HG03432 (cell line): ENCODE data around the gene PTPRN2.

Experiments used
- ATAC-seq: cut with Tn5 transposase; IDR thresholded peaks from one replicate; pipeline ENCODE4 v1.9.1; 2021; ENCODE audit warnings: mild to moderate bottlenecking, moderate library complexity; ENCODE audit not compliant: unreplicated experiment

The PTPRN2 gene

DNA sequence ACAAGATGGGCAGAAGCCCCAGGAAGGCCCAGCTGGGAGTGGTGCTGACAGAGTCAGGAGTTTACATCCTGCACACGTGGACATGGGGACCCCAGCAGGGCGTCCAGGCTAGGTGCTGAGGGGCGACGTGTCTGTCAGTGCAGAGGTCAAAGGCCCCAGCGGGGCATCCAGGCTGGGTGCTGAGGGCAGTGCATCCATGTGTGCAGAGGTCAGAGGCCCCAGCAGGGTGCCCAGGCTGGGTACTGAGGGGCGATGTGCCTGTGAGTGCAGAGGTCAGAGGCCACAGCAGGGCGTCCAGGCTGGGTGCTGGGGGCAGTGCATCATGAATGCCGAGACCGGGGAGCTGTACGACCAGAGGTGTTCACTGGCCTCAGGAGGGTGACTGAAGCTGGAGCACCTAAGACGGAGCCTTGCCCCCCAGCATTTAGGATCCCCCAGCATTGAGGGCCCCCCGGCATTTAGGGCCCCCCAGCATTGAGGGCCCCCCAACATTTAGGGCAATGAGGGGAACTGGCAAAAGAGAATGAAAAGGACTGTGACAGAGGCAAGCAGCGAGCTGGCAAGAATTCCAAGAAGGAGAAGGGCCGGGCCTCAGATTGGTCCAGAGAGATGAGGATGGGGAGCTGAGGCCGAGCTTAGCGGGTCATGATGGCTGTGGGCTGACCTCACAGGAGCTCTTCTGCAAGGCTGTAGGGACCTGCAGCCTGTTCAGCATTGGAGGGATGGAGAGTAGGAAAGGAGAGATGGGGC is 474.9 kb downstream of the PTPRN2 start:
- ATAC-seq: no peak

DNA sequence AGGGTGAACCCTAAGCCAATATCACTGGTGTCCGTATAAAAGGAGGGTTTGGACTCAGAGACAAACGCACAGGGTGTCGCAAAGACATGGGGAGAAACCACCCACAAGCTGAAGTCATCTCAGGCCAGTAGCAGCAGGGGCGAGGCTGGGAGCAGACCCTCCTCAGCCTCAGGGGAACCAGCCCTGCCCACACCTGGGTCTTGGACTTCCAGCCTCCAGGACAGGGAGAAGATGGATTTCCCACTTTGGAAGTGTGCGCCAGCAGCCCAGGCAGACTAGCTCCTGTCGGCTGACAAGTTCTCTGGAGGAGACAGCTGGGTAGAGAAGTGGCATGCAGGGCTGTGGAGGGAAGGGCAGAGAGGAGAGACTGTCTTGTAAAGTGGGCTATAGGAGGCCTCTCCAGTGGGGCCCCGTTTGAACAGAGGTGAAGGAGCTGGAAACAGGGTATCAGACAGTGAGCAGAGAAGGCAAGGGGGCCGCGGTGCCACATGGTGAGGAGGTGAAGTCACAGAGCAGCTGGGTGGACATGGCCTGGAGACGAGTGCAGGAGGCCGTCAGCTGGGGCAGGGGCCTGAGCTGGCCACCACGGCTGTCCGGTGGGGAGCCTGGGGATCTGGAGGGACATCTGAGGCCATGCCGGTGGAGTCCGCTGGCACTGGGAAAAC is 475.6 kb downstream of the PTPRN2 start:
- ATAC-seq: no peak

DNA sequence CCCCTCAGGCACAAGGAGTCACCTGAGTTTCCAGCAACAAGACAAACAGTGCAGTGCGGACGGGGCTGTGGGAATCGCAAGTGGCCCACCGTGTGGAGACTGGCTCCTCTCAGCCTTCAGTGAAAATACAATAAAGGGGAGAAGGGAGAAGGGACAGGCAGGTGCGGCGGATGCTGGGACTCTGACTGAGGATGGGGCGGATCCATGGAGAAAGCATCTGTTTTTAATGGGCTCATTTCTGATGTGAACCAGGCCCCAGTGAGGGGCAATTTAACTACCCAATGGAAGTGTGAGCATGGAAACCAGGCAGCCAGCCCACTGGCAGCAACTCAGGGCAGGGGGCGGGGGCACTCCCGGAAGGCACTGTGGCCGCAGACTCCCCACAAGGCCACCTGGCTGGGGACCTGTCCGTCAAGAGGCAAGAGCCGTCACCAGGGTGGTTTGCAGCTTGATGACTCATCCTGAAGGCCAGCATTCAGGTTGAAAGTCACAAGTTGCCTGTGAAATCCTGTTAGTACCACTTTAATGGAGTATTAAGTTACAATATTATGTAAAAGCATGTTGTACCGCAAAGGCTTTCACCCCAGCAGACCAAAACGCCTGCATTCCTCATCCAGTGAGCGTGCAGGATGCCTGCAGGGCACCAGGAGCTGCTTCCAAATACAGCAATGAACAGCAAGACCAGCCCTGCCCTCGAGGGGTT is 476.4 kb downstream of the PTPRN2 start:
- no peak for ATAC-seq

DNA sequence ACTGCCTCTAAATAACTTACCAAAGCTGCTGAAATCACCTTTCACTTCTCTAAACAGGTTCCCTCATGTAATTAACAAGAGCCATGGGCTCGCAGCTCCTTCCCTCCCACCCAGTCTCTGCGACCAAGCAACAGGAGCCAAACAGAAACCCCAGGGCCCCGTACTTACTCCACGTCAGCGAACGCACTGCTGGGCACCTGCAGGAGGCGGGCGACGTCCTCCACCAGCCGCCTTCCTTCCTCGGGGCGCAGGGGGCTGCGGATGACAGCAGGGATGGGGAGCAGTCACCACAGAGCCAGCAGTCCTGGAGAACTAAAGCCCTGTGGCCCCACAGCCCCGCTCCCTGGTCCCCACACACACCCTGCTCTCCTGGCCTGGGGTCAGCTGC is 477.0 kb downstream of the PTPRN2 start:
- no peak for ATAC-seq

DNA sequence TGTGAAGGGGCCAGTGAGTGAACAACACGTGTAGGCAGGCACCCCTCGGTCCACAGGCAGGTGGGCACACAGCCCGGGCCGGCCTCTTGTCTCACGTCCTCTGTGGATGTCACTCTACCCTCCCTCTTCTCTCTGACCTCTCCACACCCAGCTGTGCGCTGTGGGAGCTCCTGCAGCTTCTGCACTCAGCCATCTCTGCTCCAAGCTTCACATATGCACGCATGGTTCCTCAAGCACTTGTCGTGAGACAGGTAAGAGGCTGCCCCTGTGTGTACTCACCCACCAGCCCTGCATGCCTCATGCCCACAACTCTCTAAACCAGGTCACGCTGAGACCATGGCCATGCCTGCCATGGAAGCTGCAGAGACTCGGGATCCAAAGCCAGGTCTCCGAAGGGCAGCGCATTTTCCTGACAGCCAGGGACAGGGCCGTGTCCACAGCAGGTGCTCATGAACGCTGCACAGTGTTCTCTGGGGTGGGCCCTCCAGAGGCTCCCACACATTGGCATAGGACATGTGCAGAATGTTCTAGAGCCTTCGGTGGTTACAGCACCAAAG is 477.5 kb downstream of the PTPRN2 start:
- no peak for ATAC-seq

DNA sequence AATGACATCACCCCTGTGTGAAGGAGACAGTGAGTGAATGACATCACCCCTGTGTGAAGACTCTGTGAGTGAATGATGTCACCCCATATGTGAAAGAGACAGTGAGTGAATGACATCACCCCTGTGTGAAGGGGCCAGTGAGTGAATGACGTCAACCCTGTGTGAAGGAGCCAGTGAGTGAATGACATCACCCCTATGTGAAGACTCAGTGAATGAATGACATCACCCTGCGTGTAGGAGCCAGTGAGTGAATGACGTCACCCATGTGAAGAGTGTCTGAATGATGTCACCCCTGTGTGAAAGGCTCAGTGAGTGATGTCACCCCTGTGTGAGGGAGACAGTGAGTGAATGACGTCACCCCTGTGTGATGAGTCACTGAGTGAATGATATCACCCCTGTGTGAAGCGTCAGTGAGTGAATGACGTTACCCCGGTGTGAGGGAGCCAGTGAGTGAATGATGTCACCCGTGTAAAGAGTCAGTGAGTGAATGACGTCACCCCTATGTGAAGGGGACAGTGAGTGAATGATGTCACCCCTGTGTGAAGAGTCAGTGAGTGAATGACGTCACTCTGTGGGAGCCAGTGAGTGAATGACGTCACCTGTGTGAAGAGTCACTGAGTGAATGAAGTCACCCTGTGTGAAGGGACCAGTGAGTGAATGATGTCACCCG is 478.1 kb downstream of the PTPRN2 start:
- no peak for ATAC-seq

DNA sequence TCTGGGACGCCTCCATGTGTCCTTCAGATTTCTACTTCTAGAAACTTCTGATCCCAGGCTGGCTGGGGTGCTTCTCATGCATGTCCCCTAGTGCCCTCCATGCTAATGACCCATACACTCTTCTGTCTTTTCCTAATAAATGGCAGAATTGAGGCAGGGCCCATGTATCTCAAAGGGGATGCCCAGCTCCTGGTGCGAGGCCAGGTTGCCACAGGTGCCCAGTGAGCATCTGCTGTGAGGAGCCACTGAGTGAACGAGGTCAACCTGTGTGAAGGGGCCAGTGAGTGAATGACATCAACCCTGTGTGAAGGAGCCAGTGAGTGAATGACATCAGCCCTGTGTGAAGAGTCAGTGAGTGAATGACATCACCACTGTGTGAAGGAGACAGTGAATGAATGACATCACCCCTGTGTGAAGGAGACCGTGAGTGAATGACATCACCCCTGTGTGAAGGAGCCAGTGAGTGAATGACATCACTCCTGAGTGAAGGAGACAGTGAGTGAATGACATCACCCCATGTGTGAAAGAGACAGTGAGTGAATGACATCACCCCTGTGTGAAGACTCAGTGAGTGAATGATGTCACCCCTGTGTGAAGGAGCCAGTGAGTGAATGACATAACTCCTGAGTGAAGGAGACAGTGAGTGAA is 478.9 kb downstream of the PTPRN2 start:
- no peak for ATAC-seq

DNA sequence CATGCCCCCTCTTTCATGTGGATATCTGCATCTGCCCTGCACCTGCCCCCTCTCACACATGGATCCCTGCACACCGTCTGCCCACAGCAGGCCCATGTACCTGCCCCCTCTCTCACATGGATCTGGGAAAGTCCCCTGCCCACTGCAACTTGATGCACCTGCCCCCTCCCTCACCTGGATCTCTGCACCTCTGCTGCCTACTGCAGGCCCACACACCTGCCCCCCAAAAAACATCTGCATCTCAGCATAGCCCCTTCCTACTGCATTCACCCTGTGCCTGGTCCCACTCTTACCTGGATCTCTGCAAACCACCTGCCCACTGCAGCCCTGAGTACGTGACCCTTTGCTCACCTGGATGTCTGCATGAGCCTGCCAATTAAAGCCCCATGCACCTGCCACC is 479.8 kb downstream of the PTPRN2 start:
- ATAC-seq: no peak

DNA sequence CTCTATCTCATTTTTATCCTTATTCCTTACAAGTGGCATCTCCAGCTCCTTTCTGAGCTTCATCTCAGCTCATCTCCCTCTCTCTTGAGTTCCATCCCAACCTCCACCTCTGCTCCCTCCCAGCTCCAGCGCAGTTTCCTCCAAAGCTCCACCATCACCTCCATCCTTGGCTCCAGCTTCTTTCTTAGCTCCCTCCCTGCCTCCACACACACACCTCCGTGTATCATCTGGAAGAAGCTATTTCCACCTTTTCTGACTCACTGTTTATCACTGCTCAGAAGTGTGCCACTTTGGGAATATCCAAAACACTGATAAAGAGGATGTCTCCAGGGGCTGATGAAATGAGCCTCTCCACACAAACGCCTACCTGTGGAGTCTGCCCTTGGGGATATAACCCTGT is 481.4 kb downstream of the PTPRN2 start:
- no peak for ATAC-seq

DNA sequence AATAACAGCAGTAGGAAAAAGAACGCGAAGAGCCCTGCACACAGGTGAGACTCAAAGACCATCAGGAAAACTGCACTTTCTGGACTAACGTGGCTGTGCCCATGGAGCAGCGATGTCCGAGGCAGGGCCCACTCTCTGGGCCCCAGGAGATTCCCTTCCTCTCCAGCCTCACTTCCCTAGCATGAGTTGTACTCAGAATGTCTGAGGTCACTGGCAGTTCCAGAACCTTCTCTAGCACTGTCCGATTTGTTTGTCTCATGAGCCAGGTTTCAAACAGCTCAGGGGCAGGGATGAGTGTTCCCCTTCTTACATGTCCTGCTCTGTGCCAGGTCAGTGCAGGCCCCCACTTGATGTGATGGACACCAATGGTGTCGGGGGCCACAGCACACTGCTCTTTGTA is 484.2 kb downstream of the PTPRN2 start:
- ATAC-seq: no peak

DNA sequence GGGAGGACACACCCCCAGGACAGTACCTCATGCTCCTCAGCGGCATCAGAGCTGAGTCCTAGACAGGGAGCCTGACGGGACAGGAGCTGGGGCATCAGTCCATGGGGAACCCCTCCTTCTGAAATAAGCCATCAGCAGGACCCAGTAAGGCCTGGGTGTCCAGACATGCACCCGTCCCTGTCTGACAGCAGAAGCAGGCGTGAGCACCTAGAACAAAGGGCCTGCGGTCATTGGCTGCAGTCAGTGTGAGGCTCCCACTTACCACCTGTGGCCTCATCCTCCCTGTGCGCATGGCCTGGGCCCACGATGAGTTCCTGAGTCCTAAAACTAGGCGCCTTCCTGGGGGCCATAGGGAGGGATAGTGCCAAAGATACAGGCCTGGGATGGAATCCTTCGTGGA is 484.7 kb downstream of the PTPRN2 start:
- no peak for ATAC-seq

DNA sequence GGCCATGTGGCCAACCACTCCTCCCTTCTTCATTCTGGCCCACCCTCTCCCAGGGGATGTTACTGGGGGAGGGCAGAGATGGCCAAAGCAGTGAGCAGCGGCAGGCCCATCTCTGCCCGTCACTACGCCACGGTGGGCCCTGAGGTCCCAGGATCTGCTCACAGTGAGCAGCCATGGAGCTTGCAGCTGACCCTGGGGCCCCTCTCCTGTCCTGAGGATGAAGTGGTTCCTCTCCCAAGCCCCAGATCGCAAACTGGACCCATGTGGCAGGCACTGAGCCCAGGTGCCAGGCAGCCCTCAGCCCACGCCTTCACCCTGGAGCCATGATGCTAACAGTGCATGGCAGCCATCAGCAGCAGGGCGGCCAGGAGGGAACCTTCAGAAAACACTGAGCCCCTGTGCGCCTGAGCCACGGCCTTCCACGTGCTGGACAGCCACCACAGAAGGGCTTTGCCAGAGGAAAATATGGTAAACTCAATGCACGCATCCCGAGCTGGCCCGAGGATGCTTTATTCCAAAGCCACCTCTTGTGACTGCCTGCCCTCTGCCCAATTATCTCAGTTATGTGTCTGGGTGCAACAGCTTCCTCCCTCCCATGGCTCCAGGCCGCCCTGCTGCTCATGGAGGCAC is 485.7 kb downstream of the PTPRN2 start:
- ATAC-seq: no peak

DNA sequence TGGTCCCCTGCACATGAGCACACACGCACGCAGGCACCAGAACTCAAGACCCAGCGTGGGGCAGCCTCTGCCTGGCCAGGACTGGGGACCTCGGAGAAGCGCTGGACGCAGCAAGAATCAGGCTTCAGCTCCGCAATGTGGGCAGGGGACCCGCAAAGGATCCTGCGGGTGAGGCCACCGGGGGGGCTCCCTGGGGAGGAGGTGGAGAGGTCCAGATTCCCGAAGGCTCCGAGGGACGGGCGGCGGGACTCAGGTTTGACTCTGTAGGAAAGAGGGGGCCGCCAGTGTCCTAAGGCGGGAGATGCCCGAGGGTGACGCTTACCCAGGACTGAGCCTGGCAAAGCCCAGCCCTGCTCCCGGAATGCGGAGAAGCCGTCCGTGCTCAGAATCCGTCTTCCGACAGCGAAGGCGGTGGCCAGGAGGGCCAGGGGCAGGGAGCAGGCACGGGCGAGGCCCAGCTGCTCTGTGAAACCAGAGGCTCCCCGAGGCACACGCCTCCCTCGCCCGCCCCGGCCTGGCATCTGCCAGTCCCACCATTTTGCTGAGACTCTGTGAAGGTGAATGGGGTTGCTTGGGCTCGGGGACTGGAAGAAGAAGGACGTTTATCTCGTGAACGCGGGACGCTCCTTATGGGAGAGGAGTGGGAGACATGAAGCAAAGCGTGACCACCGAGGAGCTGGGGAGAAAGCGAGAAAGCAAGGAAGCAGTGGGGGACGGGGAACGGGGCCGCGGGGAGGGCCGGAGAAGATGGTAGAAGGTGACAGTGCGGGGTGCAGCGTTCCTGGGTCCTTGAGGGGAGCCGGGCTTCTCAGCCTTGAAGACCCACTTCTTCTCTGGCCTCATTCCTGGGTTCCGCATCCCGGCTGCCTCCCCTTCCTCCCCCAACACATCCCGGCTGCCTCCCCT is 489.2 kb downstream of the PTPRN2 start:
- no peak for ATAC-seq

DNA sequence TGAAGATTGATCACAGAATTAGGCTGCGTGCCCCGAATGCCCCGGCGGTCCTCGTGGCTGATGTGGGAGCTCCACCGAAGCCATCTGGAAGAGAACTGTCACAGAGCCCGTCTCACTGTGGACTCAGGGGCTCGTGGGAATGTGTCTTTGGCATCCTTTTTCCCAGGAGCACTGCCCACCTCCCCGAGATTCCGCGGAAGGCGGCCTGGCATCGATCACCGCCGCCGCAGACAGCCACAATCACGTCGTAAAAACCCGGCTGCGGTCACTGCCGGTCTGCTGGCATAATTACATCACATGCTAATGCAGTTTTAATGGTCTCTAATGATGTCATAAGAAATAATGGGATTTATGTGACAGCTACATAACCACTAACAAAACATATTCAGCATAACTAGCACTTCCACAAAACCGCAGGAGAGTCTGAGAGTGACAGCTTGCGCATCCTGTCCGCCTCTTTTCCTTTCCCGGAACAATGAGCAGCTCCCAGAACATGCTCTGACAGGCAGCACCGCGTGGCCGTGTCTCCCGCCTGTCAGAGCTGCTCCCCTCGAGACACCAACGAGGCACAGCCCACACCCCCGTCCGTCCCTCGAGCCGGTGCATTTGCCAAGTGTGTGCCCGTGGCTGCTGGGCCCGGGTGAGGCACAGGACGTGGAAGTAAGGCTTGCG is 490.0 kb downstream of the PTPRN2 start:
- ATAC-seq: no peak

DNA sequence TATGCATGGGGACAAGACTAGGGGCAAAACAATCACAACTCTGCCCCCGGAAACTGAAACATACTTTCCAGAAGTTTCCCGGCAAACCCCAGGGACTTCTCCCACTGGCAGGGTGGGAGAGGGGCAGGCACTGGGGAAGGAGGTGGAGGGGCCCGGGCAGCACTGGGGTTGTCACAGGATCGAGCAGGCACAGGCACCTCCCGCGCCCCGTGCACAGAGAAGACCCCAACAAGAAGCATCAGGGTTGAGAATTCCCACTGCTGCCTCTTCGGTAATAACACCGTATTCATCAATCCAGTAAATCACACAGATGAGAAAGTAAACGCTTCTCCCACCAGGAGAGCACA is 490.5 kb downstream of the PTPRN2 start:
- ATAC-seq: no peak

DNA sequence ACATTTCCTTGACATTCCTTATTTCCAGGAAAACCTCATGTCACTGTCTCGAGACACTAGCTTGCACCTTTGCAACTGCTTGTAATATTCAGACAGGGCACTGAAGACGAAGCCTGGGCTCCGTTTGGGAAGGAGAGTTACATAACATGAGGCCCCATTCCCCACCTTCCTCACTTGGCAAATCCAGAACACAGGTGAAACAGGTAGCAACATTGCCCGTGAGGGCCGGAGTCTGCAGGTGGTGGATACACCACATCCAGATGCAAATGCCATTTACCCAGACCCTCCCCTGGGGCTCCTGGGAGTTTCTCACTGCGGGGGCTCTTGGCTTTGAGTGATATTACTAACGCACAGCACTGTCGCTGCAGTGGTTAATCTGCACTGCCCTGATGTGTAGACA is 491.0 kb downstream of the PTPRN2 start:
- no peak for ATAC-seq

DNA sequence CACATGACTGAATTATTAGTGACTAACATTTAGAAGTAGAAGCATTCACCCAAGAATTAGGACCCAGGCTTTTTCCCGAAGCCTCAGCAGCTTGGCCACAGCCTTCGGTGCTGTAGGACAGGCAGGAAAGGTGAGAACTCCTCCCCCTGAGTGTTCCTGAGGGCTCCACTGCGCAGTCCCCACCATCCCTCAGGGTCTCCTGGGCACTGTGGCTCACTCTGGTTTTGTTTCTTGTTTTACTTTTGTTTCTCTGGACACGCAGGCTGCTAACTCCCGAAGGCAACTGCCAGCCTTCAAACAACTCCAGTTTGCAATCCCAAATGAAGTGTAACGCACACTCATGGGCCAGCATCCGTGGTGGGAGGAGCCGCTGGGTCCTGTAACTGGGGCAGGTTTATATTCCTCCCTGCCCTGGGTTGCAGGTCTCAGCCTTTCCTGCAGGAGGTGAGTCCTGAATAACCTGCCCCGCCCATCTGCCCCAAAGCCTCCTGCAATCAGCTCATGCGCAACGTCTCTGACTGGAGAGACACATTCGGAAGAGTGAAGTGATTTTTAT is 492.9 kb downstream of the PTPRN2 start:
- no peak for ATAC-seq

DNA sequence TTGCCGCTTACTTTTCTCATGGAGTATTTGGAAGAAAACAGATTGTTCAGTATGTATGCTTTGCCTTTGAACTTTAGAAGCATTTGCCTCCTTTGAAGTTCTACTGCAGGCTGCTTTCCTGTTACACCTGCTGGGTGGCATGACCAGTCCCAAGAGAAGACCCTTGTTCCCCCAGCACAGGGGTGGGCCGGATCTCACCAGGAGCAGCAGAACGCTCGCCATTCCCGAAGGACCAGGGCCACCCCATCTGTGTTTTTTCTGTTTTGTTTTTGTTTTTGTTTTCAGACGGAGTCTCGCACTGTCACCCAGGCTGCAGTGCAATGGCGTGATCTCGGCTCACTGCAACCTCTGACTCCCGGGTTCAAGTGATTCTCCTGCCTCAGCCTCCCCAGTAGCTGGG is 493.6 kb downstream of the PTPRN2 start:
- ATAC-seq: no peak
